Kidney (tissue), 14 donors: Measurements from ENCODE around the gene HAUS8. TPM values are rescaled to one million over a fixed set of nuclear protein-coding genes. Genes with fewer than 3 reads are reported as not detected.
A peak's percentile ranks its signal among the peaks of the same experiment; 100 is the strongest.
"Not testable (repeated sequence)": the region's sequence is repeated elsewhere in the genome, so short reads cannot be mapped to it uniquely, and the experiment has no call there.

Experiments
- DNase-seq, 5 donors: peaks; one replicate each; pipeline ENCODE4 v3.0.0-alpha.2; 2013 to 2020
- FAIRE-seq: peaks from 2 replicates; lab custom pipeline; 2012; peaks lifted over from hg19 to GRCh38; lab: Jason Lieb, UNC
- H3K27ac ChIP-seq, 2 donors: one replicate each; pipeline ENCODE4 v1.7.0; 2013; ENCODE audit warnings: low read depth in 2 of 2, low read length in 2 of 2, inconsistent platforms in 1 of 2
- H3K27me3 ChIP-seq: one replicate; pipeline ENCODE4 v1.7.1; 2013; ENCODE audit warnings: low read length, inconsistent platforms; ENCODE audit not compliant: control insufficient read depth, insufficient read depth
- H3K36me3 ChIP-seq, 3 donors: one replicate each; pipeline versions ENCODE4 v1.7.0 to v1.7.1; 2013; ENCODE audit warnings: low read length in 3 of 3, control low read depth in 1 of 3, inconsistent platforms in 1 of 3; ENCODE audit not compliant: insufficient read depth in 3 of 3, control insufficient read depth in 2 of 3
- H3K4me1 ChIP-seq, 3 donors: one replicate each; pipeline versions ENCODE4 v1.7.0 to v1.7.1; 2013; ENCODE audit warnings: low read length in 3 of 3, inconsistent platforms in 1 of 3, low read depth in 1 of 3; ENCODE audit not compliant: control insufficient read depth in 2 of 3, insufficient read depth in 2 of 3
- H3K4me3 ChIP-seq, 3 donors: one replicate each; pipeline versions ENCODE4 v1.7.0 to v1.8.1; 2013; ENCODE audit warnings: low read length in 3 of 3, control low read depth in 1 of 3, inconsistent platforms in 1 of 3
- H3K9ac ChIP-seq, 3 donors: one replicate each; pipeline versions ENCODE4 v1.7.0 to v1.7.1; 2013; ENCODE audit warnings: low read length in 3 of 3, control low read depth in 1 of 3, inconsistent platforms in 1 of 3
- H3K9me3 ChIP-seq, 3 donors: one replicate each; pipeline versions ENCODE4 v1.7.0 to v1.7.1; 2013; ENCODE audit warnings: low read length in 3 of 3, control low read depth in 1 of 3, inconsistent platforms in 1 of 3; ENCODE audit not compliant: control insufficient read depth in 2 of 3, insufficient read depth in 1 of 3
- intact Hi-C: fragments of 100-400 bp; cut with DNase I; formaldehyde crosslinking; loops from one replicate; pipeline ENCODE4 v1.11.1; 2022
- polyA plus RNA-seq: library from polyadenylated mRNA; stranded (reverse); fragments of 350-450 nt; fragmentation: Illumina TruSeq; extraction: RNeasy Lipid Tissue Mini Kit (QIAGEN cat#74804); gene quantifications from one replicate; pipeline ENCODE4 v1.2.3, GENCODE V29; 2014; ENCODE audit warnings: low read depth, low replicate concordance; ENCODE audit not compliant: insufficient read depth
- total RNA-seq: library from RNA; stranded (reverse); fragmentation: NEBNext Ultra II Directional; extraction: Animal tissue kit (Norgen Biotek cat#: 25700); gene quantifications from one replicate; pipeline ENCODE4 v1.2.1, GENCODE V29; 2021
- TF ChIP-seq, protein P1 (sequence below): IDR thresholded peaks from 3 replicates; pipeline ENCODE4 v1.5.1; 2012; ENCODE audit warnings: mild to moderate bottlenecking, moderate library complexity, borderline replicate concordance; ENCODE audit not compliant: insufficient read depth; ENCODE audit errors: extremely low read depth
- donor health status: control.
- donor health status: control.
- donor health status: control.
- donor health status: control.
- donor health status: control.
- donor health status: DM: yes; HTN: yes; CAD: no.
- donor health status: Normal renal cell carcinoma (clear cell type).

The HAUS8 gene
- total and polyA plus RNA-seq, 2 donors from 2014 or later = 5.2 to 6.9 TPM

DNA sequence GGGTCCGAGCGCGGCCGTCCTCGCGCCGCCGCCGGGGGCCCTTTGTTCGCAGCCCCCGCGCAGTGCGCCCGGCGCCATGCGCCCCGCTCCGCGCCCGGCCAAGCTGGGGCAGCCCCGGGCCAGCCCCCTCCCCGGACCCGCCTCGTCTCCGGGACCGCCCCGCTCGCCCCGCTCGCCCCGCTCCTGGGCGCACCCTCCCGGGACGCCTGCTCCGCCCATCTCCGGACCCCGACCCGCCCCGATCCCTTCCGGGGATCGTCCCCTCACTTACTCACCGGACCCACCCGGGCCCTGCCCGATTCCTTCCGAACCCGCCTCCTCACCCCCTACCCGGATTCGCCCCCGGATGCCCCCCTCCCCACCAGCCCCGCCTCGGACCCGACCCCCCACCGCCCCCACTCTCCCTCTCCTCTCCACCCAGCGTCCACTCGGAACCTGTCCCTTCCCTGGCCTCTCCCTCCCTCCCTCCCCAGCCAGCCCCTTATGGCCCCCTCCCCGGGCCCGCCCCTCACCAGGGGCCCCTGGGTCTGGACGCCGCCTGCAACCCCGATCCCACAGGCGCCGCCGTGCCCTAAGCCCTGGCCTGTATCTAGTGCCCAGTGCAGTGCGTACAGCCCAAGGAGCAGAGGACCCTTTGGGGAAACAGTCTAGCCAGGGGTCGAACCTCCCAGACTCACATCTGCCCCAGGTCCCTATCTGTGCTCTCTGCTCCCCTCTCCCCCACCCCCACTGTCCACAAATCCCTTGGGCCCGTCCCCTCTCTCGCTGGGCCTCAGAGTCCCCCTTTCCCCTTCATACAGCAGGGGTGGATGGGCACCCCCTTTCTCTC, 48.3 kb downstream of the HAUS8 start, which contains the start of gene CPAMD8:
Gene CPAMD8, minus strand, starts transcription at position 105 of the 829 bp plus-strand sequence. CDS start 168 bp downstream, outside the sequence.
- Histone ChIP-seq H3K9ac (peak within 1 kb of the TSS in 1 of 3 donors; percentile 32), H3K4me1 (no peaks in the 10 kb centered on the region), H3K27me3 (no peaks in the 10 kb centered on the region), H3K4me3 (peak within 1 kb of the TSS in 2 of 3 donors; percentile 21 to 57), H3K36me3 (no peaks in the 10 kb centered on the region), H3K27ac (no peak within 1 kb of the TSS), H3K9me3 (peaks cover 2 to 14% (median 9%) of the 10 kb centered on the region in 3 donors)
- TF ChIP-seq, protein P1, sequence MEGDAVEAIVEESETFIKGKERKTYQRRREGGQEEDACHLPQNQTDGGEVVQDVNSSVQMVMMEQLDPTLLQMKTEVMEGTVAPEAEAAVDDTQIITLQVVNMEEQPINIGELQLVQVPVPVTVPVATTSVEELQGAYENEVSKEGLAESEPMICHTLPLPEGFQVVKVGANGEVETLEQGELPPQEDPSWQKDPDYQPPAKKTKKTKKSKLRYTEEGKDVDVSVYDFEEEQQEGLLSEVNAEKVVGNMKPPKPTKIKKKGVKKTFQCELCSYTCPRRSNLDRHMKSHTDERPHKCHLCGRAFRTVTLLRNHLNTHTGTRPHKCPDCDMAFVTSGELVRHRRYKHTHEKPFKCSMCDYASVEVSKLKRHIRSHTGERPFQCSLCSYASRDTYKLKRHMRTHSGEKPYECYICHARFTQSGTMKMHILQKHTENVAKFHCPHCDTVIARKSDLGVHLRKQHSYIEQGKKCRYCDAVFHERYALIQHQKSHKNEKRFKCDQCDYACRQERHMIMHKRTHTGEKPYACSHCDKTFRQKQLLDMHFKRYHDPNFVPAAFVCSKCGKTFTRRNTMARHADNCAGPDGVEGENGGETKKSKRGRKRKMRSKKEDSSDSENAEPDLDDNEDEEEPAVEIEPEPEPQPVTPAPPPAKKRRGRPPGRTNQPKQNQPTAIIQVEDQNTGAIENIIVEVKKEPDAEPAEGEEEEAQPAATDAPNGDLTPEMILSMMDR = no peak
- no peak for FAIRE-seq
- intact Hi-C loops = no loop called here
- DNase-seq = peak; percentile 44 to 87 (median 67)

DNA sequence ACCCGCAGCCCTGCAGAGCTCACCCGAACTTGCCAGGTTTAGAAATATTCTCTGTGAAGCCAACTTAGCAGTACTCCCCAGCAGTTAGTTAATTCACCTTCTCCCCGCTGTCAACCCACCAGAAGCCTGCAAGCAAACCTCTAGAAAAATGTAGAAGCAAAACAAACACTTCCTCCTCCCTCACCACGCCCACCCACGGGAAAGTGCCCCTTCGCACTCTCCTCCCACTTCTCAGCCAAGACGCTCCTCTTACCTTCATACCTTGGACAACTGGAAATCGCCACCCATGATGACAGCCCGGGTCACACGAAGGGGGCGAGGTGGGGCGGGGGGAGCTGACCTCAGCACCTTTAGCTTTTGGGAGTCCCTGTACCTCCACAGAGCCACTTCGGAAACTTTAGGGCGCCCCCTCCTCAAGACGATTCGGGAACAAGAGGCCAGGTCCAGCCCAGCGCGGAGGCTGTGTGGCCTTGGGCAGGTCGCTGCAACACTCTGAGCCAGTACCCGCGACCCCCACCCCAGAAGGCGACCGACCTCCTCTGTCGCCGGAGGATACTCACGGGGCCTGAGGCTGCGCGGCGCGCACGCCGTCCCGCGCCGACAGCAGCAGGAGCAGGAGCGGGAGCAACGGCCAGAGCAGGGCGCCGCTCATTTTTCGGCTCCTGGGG, 49.1 kb downstream of the HAUS8 start:
- FAIRE-seq = no peak
- H3K36me3 ChIP-seq = no peaks in the 10 kb centered on the region
- peak overlapping the region in 1 of 3 donors; percentile 32 for H3K9ac ChIP-seq
- intact Hi-C loops = no loop called here
- H3K27ac ChIP-seq = no peak overlapping the region
- no peaks in the 10 kb centered on the region for H3K27me3 ChIP-seq
- H3K9me3 ChIP-seq = peaks cover 2 to 14% (median 9%) of the 10 kb centered on the region in 3 donors
- TF ChIP-seq, protein P1 = no peak
- H3K4me3 ChIP-seq = peak overlapping the region in 2 of 3 donors; percentile 21 to 57
- DNase-seq = peak; percentile 55 to 79 (median 71)
- H3K4me1 ChIP-seq = no peaks in the 10 kb centered on the region

DNA sequence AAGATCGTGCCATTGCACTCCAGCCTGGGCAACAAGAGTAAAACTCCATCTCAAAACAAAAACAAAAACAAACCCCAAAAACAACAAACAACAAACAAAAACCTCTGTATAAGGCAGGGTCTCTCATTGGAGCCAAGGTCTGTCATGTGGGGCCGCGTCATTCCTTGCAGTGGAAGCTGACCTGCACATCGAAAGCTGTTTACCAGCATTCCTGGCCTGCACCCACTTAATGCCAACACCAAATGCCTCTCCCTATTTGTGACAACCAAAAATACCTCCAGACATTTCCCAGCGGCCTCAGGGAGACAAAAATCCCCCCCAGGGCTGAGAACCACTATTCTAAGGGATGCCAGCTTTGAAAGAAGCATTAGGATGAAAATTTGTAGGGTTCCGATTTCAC, 49.9 kb downstream of the HAUS8 start:
- Histone ChIP-seq H3K27ac (no peak overlapping the region), H3K27me3 (no peaks in the 10 kb centered on the region), H3K9ac (peak overlapping the region in 1 of 3 donors; percentile 32), H3K4me1 (no peaks in the 10 kb centered on the region), H3K36me3 (no peaks in the 10 kb centered on the region), H3K4me3 (peak overlapping the region in 1 of 3 donors; percentile 57), H3K9me3 (peaks cover 2 to 14% (median 9%) of the 10 kb centered on the region in 3 donors)
- intact Hi-C loops = no loop called here
- TF ChIP-seq, protein P1 = no peak
- DNase-seq (peak in 2 of 5 donors; percentile 5 to 12), FAIRE-seq (no peak)

DNA sequence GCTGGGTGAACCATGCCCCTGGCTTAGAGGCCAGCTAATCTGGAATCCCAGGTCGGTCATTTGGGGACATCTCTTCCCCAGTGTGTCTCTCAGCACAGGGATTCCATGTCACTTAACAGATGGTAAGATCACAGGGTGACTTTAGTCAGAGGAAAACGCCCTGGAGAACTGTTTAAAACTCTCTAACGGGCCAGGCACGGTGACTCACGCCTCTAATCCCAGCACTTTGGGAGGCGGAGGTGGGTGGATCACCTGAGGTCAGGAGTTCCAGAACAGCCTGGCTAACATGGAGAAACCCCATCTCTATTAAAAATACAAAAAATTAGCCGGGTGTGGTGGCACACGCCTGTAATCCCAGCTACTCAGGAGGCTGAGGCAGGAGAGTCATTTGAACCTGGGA, 50.3 kb downstream of the HAUS8 start:
- intact Hi-C loops, H3K4me3 ChIP-seq, DNase-seq, H3K4me1 ChIP-seq, H3K9ac ChIP-seq, H3K27ac ChIP-seq, FAIRE-seq, H3K27me3 ChIP-seq, H3K36me3 ChIP-seq: not testable (repeated sequence)
- H3K9me3 ChIP-seq = peaks cover 2 to 14% (median 9%) of the 10 kb centered on the region in 3 donors
